Muscle layer of duodenum (tissue), 2 donors: Measurements from ENCODE around the gene DNAJC17.

ENCODE experiments used
- H3K27ac ChIP-seq: one replicate; pipeline ENCODE4 v1.7.0; 2013; ENCODE audit warnings: mild to moderate bottlenecking, low read length
- H3K27me3 ChIP-seq: one replicate; pipeline ENCODE4 v1.7.0; 2013; ENCODE audit warnings: low read depth, mild to moderate bottlenecking, control low read depth, low read length
- H3K36me3 ChIP-seq, 2 donors: one replicate each; pipeline ENCODE4 v1.7.0; 2013; ENCODE audit warnings: low read length in 2 of 2, control low read depth in 1 of 2, mild to moderate bottlenecking in 1 of 2; ENCODE audit not compliant: insufficient read depth in 2 of 2, control insufficient read depth in 1 of 2
- H3K4me1 ChIP-seq, 2 donors: one replicate each; pipeline ENCODE4 v1.7.0; 2013; ENCODE audit warnings: low read length in 2 of 2, mild to moderate bottlenecking in 2 of 2, control low read depth in 1 of 2, moderate library complexity in 1 of 2; ENCODE audit not compliant: insufficient read depth in 2 of 2, control insufficient read depth in 1 of 2
- H3K4me3 ChIP-seq, 2 donors: one replicate each; pipeline ENCODE4 v1.7.0; 2013; ENCODE audit warnings: low read length in 2 of 2, low read depth in 1 of 2, mild to moderate bottlenecking in 1 of 2
- H3K9me3 ChIP-seq, 2 donors: one replicate each; pipeline ENCODE4 v1.7.0; 2013; ENCODE audit warnings: low read length in 2 of 2, control low read depth in 1 of 2, mild to moderate bottlenecking in 1 of 2; ENCODE audit not compliant: control insufficient read depth in 1 of 2
- donor health status: healthy.

Gene DNAJC17

GRCh38 chr15:40807028-40807887, at the start of gene DNAJC17, which contains the start of gene ZFYVE19:
DNAJC17 (minus strand) TSS chr15:40807473; CDS start chr15:40807446, 27 bp downstream.
ZFYVE19 (plus strand) TSS chr15:40807089; CDS start chr15:40807590, 501 bp downstream.
- Histone ChIP-seq H3K9me3 (no peaks in the 10 kb centered on the region), H3K4me1 (peaks cover 0 to 19% of the 10 kb centered on the region in 2 donors), H3K4me3 (peak within 1 kb of the TSS; percentile 84 to 93), H3K36me3 (peaks cover 14 to 15% of the 10 kb centered on the region in 2 donors), H3K27me3 (no peaks in the 10 kb centered on the region), H3K27ac (peak within 1 kb of the TSS; percentile 95)

GRCh38 chr15:40856746-40857145, 49.5 kb upstream of the DNAJC17 start:
- no peaks in the 10 kb centered on the region for H3K27me3 ChIP-seq
- H3K36me3 ChIP-seq, result peaks cover 0 to 4% of the 10 kb centered on the region in 2 donors
- H3K4me1 ChIP-seq, result peaks cover 0 to 6% of the 10 kb centered on the region in 2 donors
- H3K4me3 ChIP-seq, result no peak overlapping the region
- H3K9me3 ChIP-seq, result no peaks in the 10 kb centered on the region
- H3K27ac ChIP-seq, result no peak overlapping the region

GRCh38 chr15:40855706-40856234, 48.5 kb upstream of the DNAJC17 start:
- peaks cover 0 to 4% of the 10 kb centered on the region in 2 donors for H3K36me3 ChIP-seq
- H3K4me3 ChIP-seq, result no peak overlapping the region
- H3K27me3 ChIP-seq, result no peaks in the 10 kb centered on the region
- no peak overlapping the region for H3K27ac ChIP-seq
- H3K9me3 ChIP-seq, result no peaks in the 10 kb centered on the region
- H3K4me1 ChIP-seq, result peaks cover 0 to 6% of the 10 kb centered on the region in 2 donors

- no peak overlapping the region for H3K4me3 ChIP-seq
- H3K36me3 ChIP-seq, result peaks cover 0 to 4% of the 10 kb centered on the region in 2 donors
- H3K4me1 ChIP-seq, result peaks cover 0 to 2% of the 10 kb centered on the region in 2 donors
- H3K9me3 ChIP-seq, result no peaks in the 10 kb centered on the region
- no peaks in the 10 kb centered on the region for H3K27me3 ChIP-seq
- no peak overlapping the region for H3K27ac ChIP-seq
Measured at GRCh38 chr15:40854161-40854560, 46.9 kb upstream of the DNAJC17 start.

GRCh38 chr15:40853241-40853890, 46.1 kb upstream of the DNAJC17 start:
- Histone ChIP-seq H3K36me3 (peaks cover 0 to 4% of the 10 kb centered on the region in 2 donors), H3K27ac (no peak overlapping the region), H3K4me3 (no peak overlapping the region), H3K4me1 (no peaks in the 10 kb centered on the region), H3K27me3 (no peaks in the 10 kb centered on the region), H3K9me3 (no peaks in the 10 kb centered on the region)

GRCh38 chr15:40852529-40852928, 45.3 kb upstream of the DNAJC17 start:
- Histone ChIP-seq H3K4me3 (no peak overlapping the region), H3K27ac (no peak overlapping the region), H3K4me1 (no peaks in the 10 kb centered on the region)

GRCh38 chr15:40850576-40851112, 43.4 kb upstream of the DNAJC17 start:
- Histone ChIP-seq H3K27me3 (no peaks in the 10 kb centered on the region), H3K36me3 (peaks cover 0 to 4% of the 10 kb centered on the region in 2 donors), H3K4me1 (peaks cover 0 to 6% of the 10 kb centered on the region in 2 donors), H3K9me3 (no peaks in the 10 kb centered on the region), H3K4me3 (no peak overlapping the region), H3K27ac (no peak overlapping the region)

More at GRCh38 chr15:40852529-40852928, 45.3 kb upstream of the DNAJC17 start:
- H3K9me3 ChIP-seq, result no peaks in the 10 kb centered on the region
- no peaks in the 10 kb centered on the region for H3K27me3 ChIP-seq
- H3K36me3 ChIP-seq, result peaks cover 0 to 4% of the 10 kb centered on the region in 2 donors

- Histone ChIP-seq H3K27ac (peak overlapping the region; percentile 94), H3K4me3 (peak overlapping the region in 1 of 2 donors; percentile 50), H3K27me3 (no peaks in the 10 kb centered on the region), H3K9me3 (no peaks in the 10 kb centered on the region), H3K4me1 (peaks cover 6 to 16% of the 10 kb centered on the region in 2 donors), H3K36me3 (no peaks in the 10 kb centered on the region)
Measured at GRCh38 chr15:40847223-40847961, 40.1 kb upstream of the DNAJC17 start.

- Histone ChIP-seq H3K4me3 (peak overlapping the region in 1 of 2 donors; percentile 50), H3K9me3 (no peaks in the 10 kb centered on the region), H3K36me3 (no peaks in the 10 kb centered on the region), H3K4me1 (peaks cover 6 to 16% of the 10 kb centered on the region in 2 donors), H3K27ac (peak overlapping the region; percentile 94), H3K27me3 (no peaks in the 10 kb centered on the region)
Measured at GRCh38 chr15:40846841-40847222, 39.6 kb upstream of the DNAJC17 start.

GRCh38 chr15:40845511-40846284, 38.4 kb upstream of the DNAJC17 start:
- Histone ChIP-seq H3K9me3 (no peaks in the 10 kb centered on the region), H3K27ac (peak overlapping the region; percentile 94), H3K4me1 (peaks cover 6 to 16% of the 10 kb centered on the region in 2 donors), H3K4me3 (peak overlapping the region in 1 of 2 donors; percentile 59), H3K27me3 (no peaks in the 10 kb centered on the region), H3K36me3 (no peaks in the 10 kb centered on the region)
